Neural progenitor cell (in vitro differentiated cells): ENCODE results near the gene SMAD7.

ENCODE experiments used
- EZH2 ChIP-seq: fragments of 200-600 bp; sonication (generic); IDR thresholded peaks from 2 replicates; pipeline ENCODE4 v1.6.1; 2017; ENCODE audit warnings: antibody characterized with exemption, mild to moderate bottlenecking, moderate library complexity
- TF ChIP-seq, protein P1 (sequence below): fragments of 200-600 bp; sonication (generic); IDR thresholded peaks from 2 replicates; pipeline ENCODE4 v1.5.1; 2017; ENCODE audit warnings: antibody characterized with exemption, mild to moderate bottlenecking

DNA sequence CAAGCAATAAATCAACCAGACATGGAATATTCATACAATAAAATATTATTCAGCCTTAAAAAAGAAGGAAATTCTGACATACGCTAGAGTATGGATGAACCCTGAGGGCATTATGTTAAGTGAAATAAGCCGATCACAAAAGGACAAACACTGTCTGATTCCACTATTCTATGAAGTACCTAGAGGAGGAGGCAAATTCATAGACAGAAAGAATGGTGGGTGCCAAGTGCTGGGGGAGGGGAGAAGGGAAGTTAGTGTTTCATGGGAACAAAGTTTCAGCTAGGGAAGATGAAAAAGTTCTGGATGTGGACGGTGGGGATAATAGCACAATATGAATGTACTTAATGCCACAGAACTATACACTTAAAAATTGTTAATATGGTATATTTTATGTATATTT lies 19.8 kb downstream of the SMAD7 start:
- TF ChIP-seq, protein P1, sequence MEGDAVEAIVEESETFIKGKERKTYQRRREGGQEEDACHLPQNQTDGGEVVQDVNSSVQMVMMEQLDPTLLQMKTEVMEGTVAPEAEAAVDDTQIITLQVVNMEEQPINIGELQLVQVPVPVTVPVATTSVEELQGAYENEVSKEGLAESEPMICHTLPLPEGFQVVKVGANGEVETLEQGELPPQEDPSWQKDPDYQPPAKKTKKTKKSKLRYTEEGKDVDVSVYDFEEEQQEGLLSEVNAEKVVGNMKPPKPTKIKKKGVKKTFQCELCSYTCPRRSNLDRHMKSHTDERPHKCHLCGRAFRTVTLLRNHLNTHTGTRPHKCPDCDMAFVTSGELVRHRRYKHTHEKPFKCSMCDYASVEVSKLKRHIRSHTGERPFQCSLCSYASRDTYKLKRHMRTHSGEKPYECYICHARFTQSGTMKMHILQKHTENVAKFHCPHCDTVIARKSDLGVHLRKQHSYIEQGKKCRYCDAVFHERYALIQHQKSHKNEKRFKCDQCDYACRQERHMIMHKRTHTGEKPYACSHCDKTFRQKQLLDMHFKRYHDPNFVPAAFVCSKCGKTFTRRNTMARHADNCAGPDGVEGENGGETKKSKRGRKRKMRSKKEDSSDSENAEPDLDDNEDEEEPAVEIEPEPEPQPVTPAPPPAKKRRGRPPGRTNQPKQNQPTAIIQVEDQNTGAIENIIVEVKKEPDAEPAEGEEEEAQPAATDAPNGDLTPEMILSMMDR, result no peak
- TF ChIP-seq EZH2, result no peak
